K562 (cell line): ENCODE measurements around the gene HPD. TPM values are rescaled to one million over a fixed set of nuclear protein-coding genes. Genes with fewer than 3 reads are reported as not detected.
A peak's percentile ranks its signal among the peaks of the same experiment; 100 is the strongest.

Experiments
- ATAC-seq: fragments of 200-7000 bp; cut with Tn5 transposase; 3 replicates; pipeline ENCODE4 v1.9.1; 2020; ENCODE audit warnings: moderate library complexity
- BruUV-seq: library from RNA; stranded (reverse); fragments of 400-500 nt; replicated peaks from 2 replicates; lab custom pipeline; 2021; lab: Mats Ljungman, UMichigan
- CTCF ChIA-PET: fragments of 300-600 bp; formaldehyde crosslinking; extraction: SDS; loops from one replicate; lab custom pipeline; 2021; ENCODE audit warnings: low intra/inter-chr PET ratio; lab: Yijun Ruan, JAX
- POLR2A ChIA-PET: fragments of 300-600, 350-650 bp; sonication (Branson Sonifier 250); formaldehyde crosslinking; extraction: SDS; loops from one replicate; lab custom pipeline; 2021; ENCODE audit warnings: antibody characterized with exemption, inconsistent platforms; lab: Yijun Ruan, JAX
- DNase-seq, 4 experiments: peaks; one replicate each; pipeline versions ENCODE4 v3.0.0 to v3.0.0-alpha.2; 2011 to 2018; ENCODE audit warnings: low spot score in 3 of 4, mixed read lengths in 3 of 4; ENCODE audit errors: extremely low read depth in 1 of 4
- FAIRE-seq: peaks from 2 replicates; lab custom pipeline; 2011; peaks lifted over from hg19 to GRCh38; lab: Jason Lieb, UNC
- H2AFZ ChIP-seq: 2 replicates; pipeline ENCODE4 v1.6.0; 2011; ENCODE audit warnings: low read depth, low read length, control low read depth, inconsistent platforms
- H3K27ac ChIP-seq: fragments of 200-600 bp; 3 replicates; pipeline ENCODE4 v1.8.0; 2011; ENCODE audit warnings: low read depth, mild to moderate bottlenecking, control low read depth, inconsistent platforms, low read length, moderate library complexity, mixed read lengths; ENCODE audit errors: extremely low read depth
- H3K27me3 ChIP-seq, 2 experiments: fragments of 300-600 bp in 1 of 2; 2 replicates in 1 of 2; 3 replicates in 1 of 2; pipeline versions ENCODE4 v1.6.0 to v1.8.0; 2011; ENCODE audit warnings: inconsistent platforms in 2 of 2, low read length in 2 of 2, mild to moderate bottlenecking in 1 of 2, mixed read lengths in 1 of 2, moderate library complexity in 1 of 2; ENCODE audit not compliant: control insufficient read depth in 2 of 2, insufficient read depth in 2 of 2
- H3K36me3 ChIP-seq: fragments of 300-600 bp; 3 replicates; pipeline ENCODE4 v1.8.0; 2011; ENCODE audit warnings: mild to moderate bottlenecking, low read length, inconsistent platforms; ENCODE audit not compliant: control insufficient read depth, insufficient read depth
- H3K4me1 ChIP-seq, 2 experiments: fragments of 200-600 bp in 1 of 2; replicated peaks in 1 of 2; 2 replicates in 1 of 2; 3 replicates in 1 of 2; pipeline versions ENCODE4 v1.5.1 to v1.8.0; 2011; ENCODE audit warnings: inconsistent platforms in 2 of 2, low read length in 2 of 2, mild to moderate bottlenecking in 1 of 2, mixed read lengths in 1 of 2, moderate library complexity in 1 of 2; ENCODE audit not compliant: control insufficient read depth in 2 of 2, insufficient read depth in 2 of 2
- H3K4me2 ChIP-seq: 2 replicates; pipeline ENCODE4 v1.6.1; 2011; ENCODE audit warnings: low read length, control low read depth, inconsistent platforms, mixed read lengths; ENCODE audit not compliant: insufficient read depth
- H3K4me3 ChIP-seq: fragments of 200-600 bp; sonication (generic), shearing (Covaris generic); 2 replicates; pipeline ENCODE4 v1.5.1; 2016; ENCODE audit warnings: control low read depth, inconsistent platforms
- H3K79me2 ChIP-seq: fragments of 200-600 bp; 3 replicates; pipeline ENCODE4 v1.8.0; 2011; ENCODE audit warnings: low read length, inconsistent platforms; ENCODE audit not compliant: control insufficient read depth, insufficient read depth
- H3K9ac ChIP-seq, 2 experiments: 2 replicates each; pipeline versions ENCODE4 v1.6.0 to v1.6.1; 2011; ENCODE audit warnings: low read depth in 2 of 2, low read length in 2 of 2, control low read depth in 1 of 2, inconsistent platforms in 1 of 2, mild to moderate bottlenecking in 1 of 2, mixed read lengths in 1 of 2; ENCODE audit not compliant: insufficient read depth in 1 of 2
- H3K9me1 ChIP-seq: one replicate; pipeline ENCODE4 v1.6.0; 2011; ENCODE audit warnings: inconsistent platforms, mild to moderate bottlenecking, low read length, moderate library complexity; ENCODE audit not compliant: control insufficient read depth, insufficient read depth
- H3K9me3 ChIP-seq: replicated peaks from 2 replicates; pipeline ENCODE4 v1.5.1; 2011; ENCODE audit warnings: low read depth, low read length, inconsistent platforms; ENCODE audit not compliant: control insufficient read depth, insufficient read depth
- H4K20me1 ChIP-seq: replicated peaks from 2 replicates; pipeline ENCODE4 v1.6.1; 2011; ENCODE audit warnings: low read length, inconsistent platforms, mixed read lengths; ENCODE audit not compliant: control insufficient read depth, insufficient read depth
- CHD2 ChIP-seq: IDR thresholded peaks from 2 replicates; pipeline ENCODE4 v1.6.1; 2011; ENCODE audit warnings: low read depth, low read length
- L3MBTL2 ChIP-seq: fragments of 450-650 bp; IDR thresholded peaks from 2 replicates; pipeline ENCODE4 v1.6.1; 2016; ENCODE audit warnings: mild to moderate bottlenecking, moderate library complexity
- MYBL2 ChIP-seq, 2 experiments: fragments of 450-650 bp in 1 of 2; sonication (generic) in 1 of 2; formaldehyde crosslinking in 1 of 2; IDR thresholded peaks; 2 replicates each; pipeline versions ENCODE4 v1.6.1 to v1.8.1; 2017 to 2022; ENCODE audit warnings: borderline replicate concordance in 1 of 2, inconsistent platforms in 1 of 2, low read depth in 1 of 2, mild to moderate bottlenecking in 1 of 2, missing genetic modification reagents in 1 of 2, moderate library complexity in 1 of 2
- RBM14 ChIP-seq: fragments of 200-400 bp; formaldehyde crosslinking; IDR thresholded peaks from 2 replicates; pipeline ENCODE4 v1.6.1; 2018; ENCODE audit warnings: low read depth, mild to moderate bottlenecking, low read length, moderate library complexity, borderline replicate concordance; ENCODE audit not compliant: insufficient read depth
- SETDB1 ChIP-seq: IDR thresholded peaks from one replicate; pipeline ENCODE4 v1.6.1; 2012; ENCODE audit warnings: low read length, control low read depth, inconsistent platforms
- ZNF174 ChIP-seq: fragments of 250-450 bp; sonication (Bioruptor Pico); IDR thresholded peaks from 2 replicates; pipeline ENCODE4 v1.4.0; 2020; ENCODE audit warnings: mild to moderate bottlenecking
- ZNF408 ChIP-seq: fragments of 250-450 bp; sonication (Bioruptor Pico); IDR thresholded peaks from 2 replicates; pipeline ENCODE4 v1.4.0; 2020; ENCODE audit warnings: low read depth, mild to moderate bottlenecking, moderate library complexity
- ZNF436 ChIP-seq: fragments of 250-450, 450-650 bp; sonication (Bioruptor Pico); formaldehyde crosslinking; IDR thresholded peaks from 2 replicates; pipeline ENCODE4 v1.7.0; 2020; ENCODE audit warnings: mild to moderate bottlenecking
- ZZZ3 ChIP-seq: fragments of 450-650 bp; IDR thresholded peaks from 2 replicates; pipeline ENCODE4 v1.6.1; 2016; ENCODE audit warnings: antibody characterized with exemption, mild to moderate bottlenecking, moderate library complexity
- WGBS: fragments of 100-300 bp; shearing (Covaris generic); methylation state at CpG from one replicate; pipeline ENCODE4 v1.1.6; 2016; ENCODE audit warnings: low coverage, mixed read lengths; ENCODE audit not compliant: insufficient coverage; ENCODE audit errors: missing lambda C conversion rate; 5-methylcytosine and 5-hydroxymethylcytosine counted together
- in situ Hi-C: fragments of 300-500 bp; cut with MboI; formaldehyde crosslinking; loops from 4 replicates; pipeline ENCODE4 v1.15.0; 2018; ENCODE audit warnings: inconsistent platforms, mixed read lengths
- intact Hi-C: fragments of 100-400 bp; cut with micrococcal nuclease; formaldehyde crosslinking; loops from 2 replicates; pipeline ENCODE4 v1.14.2; 2022
- polyA plus RNA-seq, 8 experiments: library from polyadenylated mRNA; depleted of rRNA in 4 of 8; stranded (reverse) in 5 of 8; unstranded in 3 of 8; fragments of >200 nt; fragmentation: Nextera tagmentation in 2 of 8; fragmentation: Illumina TruSeq in 1 of 8; extraction: Ambion mirVana in 2 of 8; extraction: Trizol in 1 of 8; gene quantifications; 2 replicates each; pipeline versions ENCODE4 v1.2.1 to v1.2.3, GENCODE V29; 2011 to 2014; ENCODE audit warnings: inconsistent platforms in 1 of 8, missing spikeins in 1 of 8
- total RNA-seq, 7 experiments: library from RNA; depleted of rRNA in 6 of 7; stranded (reverse); fragments of >200 nt in 6 of 7; fragmentation: Illumina TruSeq in 2 of 7; extraction: Trizol in 2 of 7; gene quantifications; 2 replicates each; pipeline versions ENCODE4 v1.2.1 to v1.2.3, GENCODE V29; 2011 to 2021; ENCODE audit warnings: low replicate concordance in 1 of 7
- TF ChIP-seq, protein P1 (sequence below): fragments of 250-450 bp; sonication (Bioruptor Pico); IDR thresholded peaks from 2 replicates; pipeline ENCODE4 v1.5.0; 2021; ENCODE audit warnings: mild to moderate bottlenecking, borderline replicate concordance

HPD gene
- total and polyA plus RNA-seq, 9 of the 15 experiments (the other 6 are each of a cell fraction or from before 2014, with no cell fraction given): 0.06 to 0.29 (median 0.07) TPM; not detected in 4

DNA sequence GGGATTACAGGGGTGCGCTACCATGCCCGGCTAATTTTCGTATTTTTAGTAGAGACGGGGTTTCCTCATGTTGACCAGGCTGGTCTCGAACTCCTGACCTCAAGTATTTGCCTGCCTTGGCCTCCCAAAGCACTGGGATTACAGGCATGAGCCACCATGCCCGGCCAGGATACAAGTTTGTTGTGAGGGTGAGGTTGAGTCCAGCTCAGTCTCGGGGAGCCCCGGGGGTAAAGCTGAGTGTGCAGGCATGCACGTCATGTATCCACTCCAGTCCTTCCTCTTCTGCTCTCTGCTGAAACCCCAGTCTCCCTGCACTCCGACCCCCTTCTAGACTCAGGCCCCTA lies 369 bp downstream of the HPD start:
- H3K4me1 ChIP-seq: peaks cover 8 to 14% of the 10 kb centered on the region in 2 experiments; a peak in 4 of 5 replicates
- FAIRE-seq: no peak
- no peak overlapping the region for H3K4me3 ChIP-seq
- H3K9ac ChIP-seq: peak overlapping the region in 1 of 2 experiments; percentile 31; a peak in 2 of 4 replicates
- BruUV-seq: no TSS peak
- H3K27me3 ChIP-seq: peaks cover 0 to 8% of the 10 kb centered on the region in 2 experiments; a peak in 1 of 5 replicates
- WGBS: 69% methylated on average over 9 of the region's 10 CpGs
- no peaks in the 10 kb centered on the region for H3K9me1 ChIP-seq
- DNase-seq: no peak
- ATAC-seq: no peak
- no peak overlapping the region for H3K4me2 ChIP-seq
- H3K79me2 ChIP-seq: no peaks in the 10 kb centered on the region
- H3K36me3 ChIP-seq: no peaks in the 10 kb centered on the region
- ChIA-PET CTCF (no interaction called here), POLR2A (no interaction called here)
- no peak for TF ChIP-seq ZNF408
- TF ChIP-seq ZNF436 (CRISPR knock-in tag): no peak
- no peak for TF ChIP-seq RBM14
- no peak for TF ChIP-seq MYBL2 (IDR thresholded peaks at IDR 0.05; ENCODE audit: low read depth)
- TF ChIP-seq MYBL2 (CRISPR knock-in tag; IDR thresholded peaks at IDR 0.05; ENCODE audit: borderline replicate concordance): no peak
- no peak for TF ChIP-seq L3MBTL2
- TF ChIP-seq SETDB1: no peak
- TF ChIP-seq ZZZ3: no peak
- no peak for TF ChIP-seq CHD2
- TF ChIP-seq ZNF174 (CRISPR knock-in tag): no peak
- TF ChIP-seq, protein P1, sequence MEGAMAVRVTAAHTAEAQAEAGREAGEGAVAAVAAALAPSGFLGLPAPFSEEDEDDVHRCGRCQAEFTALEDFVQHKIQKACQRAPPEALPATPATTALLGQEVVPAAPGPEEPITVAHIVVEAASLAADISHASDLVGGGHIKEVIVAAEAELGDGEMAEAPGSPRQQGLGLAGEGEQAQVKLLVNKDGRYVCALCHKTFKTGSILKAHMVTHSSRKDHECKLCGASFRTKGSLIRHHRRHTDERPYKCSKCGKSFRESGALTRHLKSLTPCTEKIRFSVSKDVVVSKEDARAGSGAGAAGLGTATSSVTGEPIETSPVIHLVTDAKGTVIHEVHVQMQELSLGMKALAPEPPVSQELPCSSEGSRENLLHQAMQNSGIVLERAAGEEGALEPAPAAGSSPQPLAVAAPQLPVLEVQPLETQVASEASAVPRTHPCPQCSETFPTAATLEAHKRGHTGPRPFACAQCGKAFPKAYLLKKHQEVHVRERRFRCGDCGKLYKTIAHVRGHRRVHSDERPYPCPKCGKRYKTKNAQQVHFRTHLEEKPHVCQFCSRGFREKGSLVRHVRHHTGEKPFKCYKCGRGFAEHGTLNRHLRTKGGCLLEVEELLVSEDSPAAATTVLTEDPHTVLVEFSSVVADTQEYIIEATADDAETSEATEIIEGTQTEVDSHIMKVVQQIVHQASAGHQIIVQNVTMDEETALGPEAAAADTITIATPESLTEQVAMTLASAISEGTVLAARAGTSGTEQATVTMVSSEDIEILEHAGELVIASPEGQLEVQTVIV (CRISPR knock-in tag): no peak
- TF ChIP-seq, all 486 proteins: peak for 0
- Histone ChIP-seq H3K9me3 (no peaks in the 10 kb centered on the region), H2AFZ (no peak overlapping the region), H4K20me1 (no peaks in the 10 kb centered on the region), H3K27ac (no peak overlapping the region)
- intact Hi-C loops (no loop called here), in situ Hi-C loops (no loop called here)
